NCI-H2081 (cell line): ENCODE results near the gene B3GAT1.
A peak's percentile ranks its signal among the peaks of the same experiment; 100 is the strongest.

Experiments used
- DNase-seq, 2 experiments: peaks; one replicate each; lab custom pipeline; 2025; lab: John Stamatoyannopoulos, UW

Gene B3GAT1

DNA sequence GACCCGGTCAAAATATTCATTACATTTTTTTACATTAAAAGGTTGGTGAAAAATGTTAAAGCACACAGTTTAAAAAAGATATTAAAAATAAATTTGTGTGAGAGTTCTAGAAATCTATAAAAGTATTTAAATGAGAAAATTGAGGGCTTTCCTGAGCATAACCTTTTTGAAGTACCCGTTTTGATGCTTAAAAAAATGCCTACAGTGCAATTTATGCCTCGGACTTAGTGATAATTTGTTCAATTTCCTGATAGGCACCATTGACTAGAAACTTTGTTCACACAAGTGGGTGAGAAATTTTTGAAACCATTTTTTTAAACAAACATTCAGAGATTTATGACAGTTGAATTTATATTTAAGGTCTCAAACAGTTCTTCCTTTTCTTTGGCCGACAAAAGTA, 29.7 kb upstream of the B3GAT1 start:
- DNase-seq: no peak

DNA sequence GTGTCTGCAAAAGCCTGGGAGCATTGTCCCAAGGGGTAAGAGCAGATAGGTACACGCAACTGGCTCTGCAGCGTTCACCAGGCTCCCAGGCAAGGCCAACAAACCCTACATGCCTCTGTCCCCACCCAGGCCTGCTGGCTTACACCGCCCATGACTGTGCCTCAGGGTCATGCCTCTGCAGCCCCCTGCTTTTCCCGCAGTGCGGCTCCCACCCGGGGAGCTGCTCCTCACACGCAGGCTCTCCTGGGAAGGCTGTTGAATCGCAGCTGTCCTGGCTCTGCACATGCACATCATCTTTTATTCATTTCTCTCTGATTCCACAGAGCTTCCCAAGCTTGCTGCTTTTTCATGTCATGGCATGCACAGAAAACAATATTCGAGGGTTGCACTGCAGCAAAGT, 29.2 kb upstream of the B3GAT1 start:
- DNase-seq: no peak

DNA sequence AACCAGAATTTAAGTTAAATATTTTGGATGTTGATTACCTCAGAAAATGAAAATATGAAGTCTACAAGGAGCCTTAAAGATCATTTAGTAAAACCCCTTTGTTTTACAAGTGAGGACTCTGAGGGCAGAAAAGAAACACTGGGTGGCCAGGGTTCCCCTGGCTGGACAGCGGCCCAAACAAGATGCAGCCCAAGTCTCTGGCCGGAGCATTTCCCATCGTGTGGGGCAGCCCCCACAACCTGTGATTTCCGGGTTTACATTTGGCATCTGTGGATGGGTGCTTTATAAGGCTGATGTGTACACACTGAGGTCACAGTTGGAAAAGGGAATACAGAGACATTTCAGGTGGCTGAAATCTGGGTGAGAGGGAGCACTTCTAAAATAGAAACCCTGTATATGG, 28.8 kb upstream of the B3GAT1 start:
- no peak for DNase-seq

DNA sequence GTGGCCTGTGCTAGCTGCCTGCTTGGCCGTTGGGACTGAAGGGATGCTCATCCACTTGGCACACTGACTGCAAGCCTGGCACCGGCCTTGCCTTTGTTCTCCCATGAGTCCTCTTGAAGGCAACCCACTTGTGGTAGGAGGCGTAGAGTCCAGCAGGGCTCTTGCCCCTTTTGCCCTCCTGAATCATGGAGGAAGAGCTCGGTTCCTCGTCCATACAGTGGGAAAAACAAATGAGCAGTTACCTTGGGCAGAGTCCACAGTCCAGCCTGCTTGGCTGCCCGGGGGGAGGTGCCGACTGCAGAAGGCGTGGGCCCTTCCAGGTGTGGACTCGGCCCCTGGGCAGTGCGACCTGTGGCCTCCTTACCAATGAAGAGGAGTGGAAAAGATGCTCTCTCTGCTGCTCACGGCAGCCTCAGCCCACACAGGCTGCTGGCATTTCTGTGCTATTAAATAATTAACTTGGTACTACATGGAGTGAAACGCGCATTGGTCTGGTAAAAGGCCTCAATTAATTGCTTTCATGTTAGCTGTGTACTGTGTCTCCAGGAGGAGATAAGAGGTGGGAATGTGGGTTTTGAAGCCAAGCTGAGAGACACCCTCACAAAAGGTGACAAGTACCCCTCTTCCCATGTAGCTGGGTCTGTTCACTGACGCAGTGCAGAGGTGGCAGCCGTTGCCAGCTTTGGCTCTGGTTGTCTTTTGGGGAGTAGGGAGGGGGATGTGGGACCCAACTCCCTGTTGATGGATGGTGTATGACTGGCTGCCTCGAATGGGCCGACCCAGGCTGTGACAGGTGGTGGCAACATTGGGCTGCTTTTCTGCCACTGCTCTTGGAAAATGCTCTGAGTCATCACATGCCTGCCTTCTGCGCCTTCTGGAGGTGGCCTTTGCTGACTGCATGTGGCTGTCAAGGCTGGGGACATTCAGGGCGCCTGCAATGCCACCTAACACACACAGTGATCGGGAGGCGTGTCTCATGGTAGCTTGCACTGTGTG, 26.8 kb upstream of the B3GAT1 start:
- DNase-seq: no peak

DNA sequence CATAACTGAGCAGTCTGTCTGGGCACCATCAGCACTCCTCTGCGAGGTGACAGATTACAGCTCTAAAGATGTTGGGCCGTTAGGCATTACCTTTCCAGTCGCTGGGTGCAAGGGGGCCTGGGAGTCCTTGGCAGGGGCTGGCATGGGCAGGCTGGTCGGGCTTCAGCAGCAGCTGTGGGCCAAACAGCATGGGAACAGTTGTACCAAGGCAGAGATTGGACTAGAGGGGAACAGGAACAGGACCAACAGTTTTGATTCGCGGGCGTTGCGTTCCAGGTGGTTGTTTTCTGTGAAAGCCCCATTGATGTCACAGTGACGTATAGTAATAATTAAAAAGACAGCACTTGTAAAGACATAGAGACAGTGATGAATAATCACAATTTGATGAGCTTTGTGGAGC, 25.8 kb upstream of the B3GAT1 start:
- DNase-seq: no peak

DNA sequence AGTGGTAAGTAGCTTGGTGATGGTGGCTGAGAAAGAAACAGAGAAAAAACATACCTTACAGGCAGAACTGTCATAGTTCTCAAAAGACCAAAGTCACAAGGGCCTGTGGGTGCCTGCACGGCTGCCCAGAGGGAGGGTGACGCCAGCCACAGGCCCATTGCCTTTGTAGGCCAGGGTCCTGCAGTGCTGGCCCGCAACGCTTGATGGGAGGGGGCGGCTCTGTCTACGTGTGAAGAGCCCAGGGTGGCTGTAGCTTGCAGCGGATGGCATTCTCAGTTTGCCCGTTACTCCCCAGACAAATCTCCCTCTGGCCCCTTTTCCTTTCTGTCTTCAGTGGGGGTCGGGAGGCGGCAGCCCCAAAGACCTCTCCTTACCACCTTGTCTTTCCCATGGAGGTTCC, 24.7 kb upstream of the B3GAT1 start:
- no peak for DNase-seq

DNA sequence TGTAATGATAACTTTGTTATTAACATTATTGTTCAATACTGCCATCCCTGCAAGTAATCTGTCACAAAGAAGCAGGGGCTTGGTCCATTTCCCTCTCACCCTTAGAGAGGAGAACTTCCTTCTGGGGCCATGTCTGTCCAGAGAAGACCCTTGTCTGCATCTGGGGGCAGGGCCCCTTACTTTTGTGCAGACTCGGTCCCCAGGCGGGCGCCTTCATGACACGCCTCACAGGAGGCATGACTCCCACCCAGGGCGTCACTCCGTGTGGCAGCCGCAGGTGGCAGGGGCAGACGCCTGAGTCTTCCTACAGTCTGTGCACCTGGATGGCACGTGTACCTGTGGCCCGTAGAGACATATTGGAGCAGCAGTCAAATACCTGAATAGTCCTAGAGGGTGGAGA, 21.8 kb upstream of the B3GAT1 start:
- no peak for DNase-seq

DNA sequence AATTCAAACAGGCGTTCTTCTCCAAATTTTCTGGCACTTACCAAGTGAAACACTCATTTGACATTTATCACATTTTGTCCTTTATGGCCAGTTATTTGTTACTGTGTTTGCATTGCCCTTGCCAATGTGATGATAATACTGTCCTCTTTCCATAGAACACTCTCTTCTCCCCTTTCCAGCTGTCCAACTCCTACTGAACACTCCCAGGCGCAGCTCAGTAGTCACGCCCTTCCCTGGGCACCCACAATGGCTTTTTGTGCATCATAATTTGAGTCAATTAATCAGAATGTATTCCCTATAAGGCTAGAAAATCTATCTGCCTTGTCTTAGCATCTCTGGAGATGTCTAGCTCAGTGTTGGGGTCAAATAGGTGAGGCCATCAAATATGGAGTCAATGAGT, 21.2 kb upstream of the B3GAT1 start:
- no peak for DNase-seq

DNA sequence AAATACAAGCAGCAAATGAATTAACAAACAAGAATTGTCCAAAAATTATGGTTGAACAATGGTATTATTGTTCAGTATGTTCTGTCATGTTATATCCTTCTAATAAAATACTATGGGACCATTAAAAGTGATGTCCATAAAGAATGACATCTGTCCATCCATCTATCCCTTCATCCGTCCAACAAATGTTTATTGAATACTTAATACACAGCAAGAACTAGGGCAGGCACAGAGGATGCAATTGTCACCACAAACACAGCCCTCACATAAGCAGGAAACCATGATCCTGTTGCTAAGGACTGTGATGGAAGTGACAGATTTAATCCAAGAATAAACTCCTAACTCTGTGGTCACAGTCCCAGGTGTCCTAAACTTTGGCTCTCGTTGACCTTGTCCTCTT, 20.7 kb upstream of the B3GAT1 start:
- no peak for DNase-seq

DNA sequence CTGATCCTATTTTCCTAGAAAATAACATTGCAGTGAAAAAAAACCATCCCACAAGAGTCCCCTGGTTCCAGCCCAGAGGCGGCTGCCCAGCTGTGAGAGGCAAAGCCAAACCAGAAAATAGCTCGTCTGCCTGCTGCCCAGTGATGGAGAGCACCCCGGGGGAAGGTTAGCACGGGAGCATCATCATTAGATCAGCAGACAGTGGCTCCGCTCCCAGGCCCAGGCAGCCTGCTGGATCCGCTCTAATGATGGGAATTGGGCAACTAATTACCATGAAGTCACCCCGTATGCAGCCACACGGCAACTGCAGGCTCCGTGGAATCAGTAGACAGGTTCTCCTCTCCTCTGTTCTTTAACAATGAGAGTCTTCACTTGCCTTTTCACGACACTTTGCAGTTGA, 17.1 kb upstream of the B3GAT1 start:
- DNase-seq: no peak

DNA sequence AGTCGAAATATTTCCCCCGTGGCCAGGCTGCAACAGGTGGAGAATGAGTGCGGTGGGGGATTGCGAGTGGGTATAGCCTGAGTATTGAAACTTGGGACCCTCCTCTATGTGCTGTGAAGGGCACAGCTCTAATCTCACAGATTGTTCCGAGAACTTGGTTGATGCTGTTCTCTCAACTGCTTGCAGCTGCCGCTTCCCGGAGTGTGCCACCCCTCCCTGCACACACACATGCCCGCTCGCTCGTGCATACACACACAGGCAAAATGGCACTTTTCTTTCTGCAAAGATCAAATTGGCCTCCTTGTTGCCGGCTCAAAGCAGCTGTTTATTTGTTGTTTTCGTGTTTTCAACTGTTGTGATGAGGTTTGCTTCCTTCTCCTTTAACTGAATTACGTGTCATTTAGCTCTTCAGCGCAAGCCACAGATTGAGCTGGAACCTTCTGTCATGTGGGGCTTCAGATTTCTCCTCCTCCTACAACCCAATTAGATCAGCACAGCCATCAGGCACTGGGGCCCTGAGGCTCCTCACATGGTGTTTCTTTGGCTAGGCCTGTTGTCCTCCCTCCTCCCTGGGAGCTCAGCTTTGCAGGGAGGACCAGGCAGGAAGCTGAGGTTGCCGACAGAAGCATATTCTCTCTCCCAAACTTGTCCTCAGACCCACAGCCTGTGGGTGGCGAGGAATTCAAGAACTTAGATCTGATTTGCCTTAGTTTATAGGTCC, 13.9 kb upstream of the B3GAT1 start:
- no peak for DNase-seq

DNA sequence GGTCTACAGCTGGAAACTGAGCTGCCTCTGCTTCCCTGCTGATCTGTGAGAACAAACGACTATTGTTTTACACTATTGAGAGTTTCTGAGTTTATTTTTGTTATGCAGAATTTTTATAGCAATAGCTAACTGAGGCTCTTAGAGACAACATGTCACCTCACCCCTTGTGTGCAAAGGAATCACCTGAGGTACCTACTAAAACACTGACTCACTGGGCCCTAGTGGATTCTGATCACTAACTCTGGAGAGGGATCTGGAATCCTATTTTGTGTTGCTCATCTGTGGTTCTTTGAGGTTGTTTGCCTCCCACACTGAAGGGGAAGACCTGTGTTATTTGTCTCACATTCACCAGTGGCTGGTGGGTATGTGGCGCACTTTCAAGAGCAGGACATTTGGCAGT, 13.4 kb upstream of the B3GAT1 start:
- DNase-seq: no peak

DNA sequence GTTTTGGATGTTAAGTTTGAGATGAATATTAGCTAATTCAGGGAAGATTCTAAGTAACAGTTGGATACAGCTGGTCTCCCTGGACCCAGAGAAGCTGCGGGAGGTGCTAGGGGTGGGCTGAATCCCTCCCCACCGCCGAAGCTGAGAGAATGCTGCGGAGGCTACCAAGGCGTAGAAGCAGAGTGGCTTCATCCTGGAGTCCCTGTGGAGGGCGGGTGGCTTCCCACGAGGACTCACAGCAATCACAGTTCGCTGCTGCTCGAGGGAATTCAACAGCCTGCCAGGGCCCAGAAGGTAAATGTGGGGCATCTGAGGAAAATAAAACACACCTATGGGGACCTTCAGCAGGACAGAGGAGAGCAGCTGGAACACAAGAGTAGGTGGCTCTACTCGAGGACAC, 11.1 kb upstream of the B3GAT1 start:
- DNase-seq: no peak

DNA sequence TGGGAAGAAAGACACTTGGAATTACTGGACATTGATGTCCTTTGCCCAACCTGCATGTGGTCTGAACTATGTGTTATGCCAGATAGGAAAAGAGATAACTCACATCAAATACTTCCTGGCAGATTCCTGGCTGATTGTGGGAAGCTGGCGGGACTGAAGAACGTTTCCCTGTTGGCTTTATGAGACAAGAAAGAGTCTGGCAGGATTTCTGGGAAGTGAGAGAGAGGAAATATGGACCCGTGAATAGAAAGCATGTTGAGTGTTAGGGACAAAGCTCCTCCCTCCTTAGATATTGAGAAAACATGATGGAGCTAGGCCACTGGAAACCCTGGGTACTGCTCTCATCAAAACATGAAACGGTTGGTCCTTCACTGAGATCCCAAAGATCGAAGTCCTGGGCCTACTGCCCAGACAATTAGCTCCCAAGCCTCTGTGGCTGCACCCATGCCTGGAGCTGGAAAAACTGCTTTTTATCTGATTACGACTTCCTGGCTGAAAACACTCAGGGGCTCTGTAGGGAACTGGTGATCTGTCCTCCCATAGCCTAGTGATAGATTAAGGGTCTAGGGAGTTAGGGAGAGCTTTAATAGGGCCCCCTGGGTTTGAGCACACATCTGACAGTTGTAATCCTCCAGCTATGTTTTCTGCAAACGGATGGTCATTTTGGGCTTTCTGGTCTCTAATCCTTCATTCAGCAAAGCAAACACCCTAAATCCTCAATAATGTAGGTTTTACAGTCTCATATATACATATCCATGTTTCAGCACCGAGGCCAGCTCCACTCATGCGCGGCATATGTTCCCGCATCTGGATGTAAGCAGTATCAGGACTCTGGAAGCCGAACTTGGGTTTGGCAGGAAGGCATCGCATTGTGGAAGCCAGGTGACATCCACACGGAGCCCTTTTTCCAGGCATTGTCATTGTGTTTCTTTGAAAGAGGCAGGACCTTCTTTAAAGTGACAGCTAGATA, 6.1 kb upstream of the B3GAT1 start:
- peak; percentile 44 to 51 for DNase-seq

DNA sequence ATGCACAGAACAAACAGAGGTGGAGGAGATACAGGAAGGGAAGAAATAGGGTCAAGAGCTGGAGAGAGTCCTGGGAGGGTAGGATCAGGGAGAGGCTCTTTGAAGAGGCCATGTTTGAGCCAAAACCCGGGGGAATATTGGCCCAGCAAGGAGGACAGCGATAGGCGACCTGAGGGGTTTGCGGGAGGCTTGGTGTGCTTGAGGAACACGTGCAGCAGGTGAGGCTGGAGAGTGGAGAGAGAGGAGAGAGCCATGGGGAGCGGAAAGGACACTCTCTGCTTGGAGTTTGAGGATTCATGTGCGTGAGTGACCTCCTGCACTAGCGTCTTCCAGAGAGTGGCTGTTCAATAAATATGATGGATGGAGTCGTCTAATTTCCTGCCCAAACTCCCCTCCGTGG, 4.7 kb upstream of the B3GAT1 start:
- no peak for DNase-seq

DNA sequence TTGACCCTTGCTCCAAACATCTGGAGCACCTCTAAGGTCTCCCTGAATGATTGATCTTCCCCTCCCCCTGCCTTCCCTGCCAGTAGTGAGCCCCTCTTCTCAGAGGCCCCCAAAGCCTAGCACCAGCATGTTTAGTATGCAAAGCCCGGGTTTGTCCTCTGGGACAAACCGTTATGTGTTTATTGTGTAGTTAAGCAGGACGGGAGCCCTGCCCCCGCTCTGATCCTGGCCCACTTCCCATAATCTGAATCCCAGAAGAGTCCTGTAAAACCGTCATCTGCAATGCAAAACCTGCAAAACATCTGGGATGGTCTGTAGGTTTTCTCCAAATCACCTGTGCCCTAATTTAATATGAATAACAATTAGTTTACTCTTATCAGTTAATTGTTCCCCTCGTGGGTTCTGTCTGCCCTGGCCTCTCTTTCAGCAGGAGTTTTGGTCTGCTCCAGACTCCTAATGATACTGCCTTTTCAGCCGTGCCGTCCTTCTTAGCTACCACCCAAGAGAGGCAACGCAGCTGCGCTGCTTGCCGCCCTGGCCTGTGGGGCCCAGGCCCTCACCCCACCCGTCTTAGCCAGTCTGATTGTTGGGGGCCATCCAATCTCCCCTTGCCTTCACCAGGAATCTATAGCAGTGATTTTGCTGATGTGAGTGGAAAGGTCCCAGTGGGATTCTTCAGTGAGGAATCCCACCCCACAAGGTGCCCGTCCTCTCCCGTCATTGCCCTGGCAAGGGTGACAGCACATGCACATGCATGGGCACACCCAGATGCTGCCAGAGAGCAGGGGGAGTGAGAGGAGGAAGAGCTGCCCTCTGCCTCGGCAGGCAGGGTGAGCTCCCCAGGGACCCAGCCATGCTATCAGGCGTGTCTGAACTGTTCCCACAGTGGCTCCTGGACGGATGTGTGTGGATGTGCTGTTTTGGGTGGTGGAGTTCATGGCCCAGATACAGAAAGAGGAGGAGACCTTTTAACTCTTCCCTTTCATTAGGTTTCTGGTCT, 3.0 kb upstream of the B3GAT1 start:
- DNase-seq: no peak

DNA sequence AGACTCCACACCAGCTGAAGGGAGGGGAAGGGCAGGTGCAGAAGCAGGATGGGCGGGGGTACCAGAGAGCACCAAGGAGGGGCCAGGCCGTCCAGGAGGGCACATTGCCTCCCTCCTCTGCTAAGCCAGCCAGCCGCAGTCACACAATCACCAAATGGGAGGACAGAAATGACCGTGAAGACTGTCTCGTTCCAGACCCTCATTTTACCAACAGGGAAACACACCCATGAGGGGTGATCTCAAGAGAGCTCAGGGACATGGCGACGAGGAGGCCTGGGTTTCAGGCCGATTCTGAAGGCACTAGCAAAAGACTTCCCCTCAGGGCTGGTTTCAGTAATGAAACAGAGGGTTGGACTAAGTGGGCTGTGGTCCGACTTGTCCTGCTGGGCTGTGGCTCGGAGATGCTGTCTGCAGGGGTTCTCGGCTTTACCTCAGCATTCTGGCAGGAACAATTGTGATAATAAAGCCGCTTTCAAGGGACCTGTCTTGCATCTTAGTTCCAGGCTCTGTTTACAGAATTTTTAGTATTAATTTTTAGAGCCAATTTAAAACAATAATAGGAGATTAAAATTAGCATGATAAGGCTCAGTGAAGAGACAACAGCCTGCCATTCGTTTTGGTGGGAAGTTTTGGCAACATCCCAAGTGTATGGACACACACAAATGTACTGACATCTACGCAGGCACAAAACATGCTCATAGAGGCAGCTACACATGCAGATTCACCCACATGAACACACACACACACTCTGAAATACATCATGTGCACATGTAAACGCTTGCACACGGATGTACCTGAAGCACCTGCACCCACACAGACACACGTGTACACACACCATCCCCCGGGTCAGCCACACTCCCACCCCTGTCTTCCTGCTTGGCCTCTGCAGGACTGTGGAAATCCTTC, 2.0 kb upstream of the B3GAT1 start:
- DNase-seq: no peak

DNA sequence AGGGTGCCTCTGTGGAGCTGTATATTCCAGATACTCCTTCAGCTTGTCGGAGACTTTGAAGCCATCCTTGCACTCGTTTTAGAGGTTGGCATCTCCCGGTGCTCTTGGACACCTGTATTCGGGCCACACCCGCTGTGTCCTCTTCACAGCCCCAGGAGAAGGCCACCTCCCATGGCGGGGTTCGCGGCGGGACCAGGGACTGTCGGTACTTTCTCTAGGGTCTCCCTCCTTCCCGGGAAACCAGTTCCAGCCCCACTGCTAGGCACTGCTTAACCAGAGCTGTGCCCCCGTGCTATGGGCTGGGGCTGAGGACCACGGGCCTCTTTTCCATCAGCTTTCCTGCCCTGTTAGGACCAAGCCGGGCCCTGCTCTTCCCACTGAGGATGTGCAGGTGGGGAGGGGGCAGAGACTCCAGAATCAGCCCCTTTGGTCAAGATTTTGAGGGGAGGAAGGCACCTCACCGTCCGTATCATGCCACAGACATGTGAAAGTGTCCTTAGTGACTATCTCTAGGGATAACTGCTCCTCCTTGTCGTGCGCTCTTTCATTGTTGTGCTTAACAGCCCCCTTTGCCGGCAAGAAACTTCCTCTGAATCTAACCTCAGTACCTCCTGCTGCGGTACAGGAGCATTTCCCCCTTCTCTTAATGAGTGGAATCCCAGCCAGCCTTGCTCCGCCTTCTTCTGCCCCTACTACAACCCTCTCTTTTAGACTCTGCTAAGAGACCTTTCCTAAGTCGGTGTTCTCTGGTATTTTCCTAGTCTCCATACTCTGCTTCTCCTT, 1.2 kb upstream of the B3GAT1 start:
- no peak for DNase-seq

DNA sequence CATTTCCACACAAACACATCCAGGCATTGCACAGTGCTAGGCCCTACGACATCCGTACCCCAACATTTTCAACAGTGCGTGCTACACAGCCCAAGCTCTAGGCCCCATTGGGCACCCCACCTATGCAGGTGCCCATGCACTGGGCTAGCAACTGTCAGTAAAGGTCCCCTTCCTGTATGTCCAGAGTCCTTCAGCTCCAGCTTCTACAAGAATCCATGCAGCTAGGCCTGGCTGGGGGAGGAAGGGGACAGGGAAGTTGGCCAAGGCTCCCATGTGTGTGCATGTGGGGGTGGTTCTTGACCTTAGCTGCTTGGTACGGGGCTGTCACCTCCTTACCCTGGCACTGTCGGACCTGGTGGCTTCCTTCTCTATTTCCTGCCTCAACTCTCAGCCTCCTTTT, 1.3 kb downstream of the B3GAT1 start:
- no peak for DNase-seq
